ENCODE measurements around the gene BMP2K.
"Not testable (repeated sequence)": the region's sequence is repeated elsewhere in the genome, so short reads cannot be mapped to it uniquely, and the experiment has no call there.

Gene BMP2K

DNA sequence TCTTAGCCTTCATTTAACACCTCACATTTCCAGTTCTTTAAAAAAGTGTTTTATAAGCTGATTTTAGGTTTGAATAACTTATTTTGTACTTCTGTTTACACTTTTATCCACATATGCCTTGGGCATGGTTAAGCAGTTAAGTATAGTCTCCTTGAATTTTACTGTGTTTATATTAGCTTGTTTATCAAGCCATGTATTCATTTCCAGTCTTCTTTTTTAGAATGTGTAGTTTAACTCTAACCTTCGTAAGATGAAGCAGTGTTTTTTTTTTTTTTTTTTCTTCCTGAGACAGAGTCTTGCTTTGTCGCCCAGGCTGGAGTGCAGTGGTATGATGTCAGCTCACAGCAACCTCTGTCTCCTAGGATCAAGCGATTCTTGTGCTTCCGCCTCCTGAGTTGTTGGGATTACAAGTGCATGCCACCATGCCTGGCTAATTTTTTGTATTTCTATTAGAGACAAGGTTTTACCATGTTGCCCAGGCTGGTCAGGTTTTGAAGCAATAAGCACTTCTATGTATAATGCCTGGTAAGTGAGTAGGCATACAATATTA lies 42.5 kb downstream of the BMP2K start:
- TF ChIP-seq, protein P1, sequence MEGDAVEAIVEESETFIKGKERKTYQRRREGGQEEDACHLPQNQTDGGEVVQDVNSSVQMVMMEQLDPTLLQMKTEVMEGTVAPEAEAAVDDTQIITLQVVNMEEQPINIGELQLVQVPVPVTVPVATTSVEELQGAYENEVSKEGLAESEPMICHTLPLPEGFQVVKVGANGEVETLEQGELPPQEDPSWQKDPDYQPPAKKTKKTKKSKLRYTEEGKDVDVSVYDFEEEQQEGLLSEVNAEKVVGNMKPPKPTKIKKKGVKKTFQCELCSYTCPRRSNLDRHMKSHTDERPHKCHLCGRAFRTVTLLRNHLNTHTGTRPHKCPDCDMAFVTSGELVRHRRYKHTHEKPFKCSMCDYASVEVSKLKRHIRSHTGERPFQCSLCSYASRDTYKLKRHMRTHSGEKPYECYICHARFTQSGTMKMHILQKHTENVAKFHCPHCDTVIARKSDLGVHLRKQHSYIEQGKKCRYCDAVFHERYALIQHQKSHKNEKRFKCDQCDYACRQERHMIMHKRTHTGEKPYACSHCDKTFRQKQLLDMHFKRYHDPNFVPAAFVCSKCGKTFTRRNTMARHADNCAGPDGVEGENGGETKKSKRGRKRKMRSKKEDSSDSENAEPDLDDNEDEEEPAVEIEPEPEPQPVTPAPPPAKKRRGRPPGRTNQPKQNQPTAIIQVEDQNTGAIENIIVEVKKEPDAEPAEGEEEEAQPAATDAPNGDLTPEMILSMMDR (IDR thresholded peaks at IDR 0.05; ENCODE audit: insufficient read depth, low read depth, low read length, missing control alignments) = no peak
- H3K4me3 ChIP-seq (ENCODE audit: low read length) = no peak overlapping the region
- no peak for DNase-seq (ENCODE audit: low read depth)

- TF ChIP-seq, protein P1 (IDR thresholded peaks at IDR 0.05; ENCODE audit: insufficient read depth, low read depth, low read length, missing control alignments) = no peak
- no peak for DNase-seq (ENCODE audit: low read depth)
- H3K4me3 ChIP-seq (ENCODE audit: low read length) = no peak overlapping the region
Observed at GRCh38 chr4:78824001-78824400, 47.9 kb downstream of the BMP2K start.

DNA sequence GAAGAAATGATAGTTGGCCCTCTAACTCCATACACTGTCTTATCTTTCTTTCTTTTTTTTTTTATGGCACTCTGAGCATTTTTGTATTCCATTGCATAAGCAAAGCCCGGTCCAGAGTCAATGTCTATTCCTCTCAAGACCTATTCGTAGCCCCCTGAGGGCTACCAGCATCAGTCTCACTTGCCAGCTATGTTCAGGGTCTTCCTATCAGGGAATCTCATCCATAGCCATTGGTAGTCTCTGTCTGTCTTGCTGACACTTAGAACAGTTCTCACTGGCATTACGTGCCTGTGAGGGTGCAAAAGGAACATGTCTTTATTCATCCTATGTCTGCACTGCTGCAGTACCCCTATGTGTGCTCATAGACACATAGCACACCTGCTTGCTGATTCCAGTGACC lies 51.0 kb downstream of the BMP2K start:
- TF ChIP-seq, protein P1 (IDR thresholded peaks at IDR 0.05; ENCODE audit: insufficient read depth, low read depth, low read length, missing control alignments) = no peak
- H3K4me3 ChIP-seq (ENCODE audit: low read length) = no peak overlapping the region
- DNase-seq (ENCODE audit: low read depth) = no peak

DNA sequence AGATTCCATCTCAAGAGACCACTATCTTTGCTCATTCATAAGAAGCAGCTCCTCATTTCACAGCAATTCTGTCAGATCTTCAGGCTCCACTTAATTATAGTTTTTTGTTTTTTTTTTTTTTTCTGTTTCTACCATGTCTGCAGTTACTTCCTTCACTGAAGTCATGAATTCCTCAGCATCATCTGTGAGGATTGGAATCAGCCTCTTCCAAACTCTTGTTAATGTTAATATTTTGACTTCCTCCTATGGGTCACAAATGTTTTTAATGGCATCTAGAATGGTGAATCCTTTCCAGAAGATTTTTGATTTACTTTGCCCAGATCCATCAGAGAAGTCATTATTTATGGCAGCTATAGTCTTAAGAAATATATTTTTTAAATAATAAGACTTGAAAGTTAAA lies 53.1 kb downstream of the BMP2K start:
- TF ChIP-seq, protein P1 (IDR thresholded peaks at IDR 0.05; ENCODE audit: insufficient read depth, low read depth, low read length, missing control alignments) = no peak
- DNase-seq (ENCODE audit: low read depth) = no peak
- no peak overlapping the region for H3K4me3 ChIP-seq (ENCODE audit: low read length)

DNA sequence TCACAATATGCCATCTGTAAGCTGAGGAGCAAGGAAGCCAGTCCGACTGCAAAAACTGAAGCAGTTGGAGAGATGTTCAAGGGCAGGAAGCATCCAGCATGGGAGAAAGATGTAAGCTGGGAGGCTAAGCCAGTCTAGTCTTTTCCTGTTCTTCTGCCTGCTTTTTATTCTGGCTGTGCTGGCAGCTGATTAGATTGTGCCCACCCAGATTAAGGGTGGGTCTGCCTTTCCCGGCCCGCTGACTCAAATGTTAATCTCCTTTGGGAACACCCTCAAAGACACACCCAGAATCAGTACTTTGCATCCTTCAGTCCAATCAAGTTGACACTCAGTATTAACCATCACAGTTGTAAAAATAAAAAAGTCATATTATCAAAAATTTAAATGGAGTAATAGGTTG lies 63.5 kb downstream of the BMP2K start:
- DNase-seq (ENCODE audit: low read depth) = not testable (repeated sequence)

DNA sequence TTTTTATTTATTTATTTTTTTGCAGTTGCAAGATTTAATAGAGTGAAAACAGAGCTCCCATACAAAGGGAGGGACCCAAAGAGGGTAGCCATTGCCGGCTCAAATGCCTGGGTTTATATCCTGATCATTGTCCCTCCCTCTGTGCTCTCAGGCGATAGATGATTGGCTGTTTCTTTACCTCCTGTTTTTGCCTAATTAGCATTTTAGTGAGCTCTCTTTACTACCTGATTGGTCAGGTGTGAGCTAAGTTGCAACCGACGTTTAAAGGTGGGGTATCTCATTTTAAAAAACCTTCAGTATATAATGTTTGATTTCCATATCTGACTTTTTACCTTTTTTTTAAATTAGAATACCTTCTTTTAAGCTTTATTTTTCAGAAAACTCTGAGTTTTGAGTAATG lies 64.1 kb downstream of the BMP2K start:
- DNase-seq (ENCODE audit: low read depth); H3K4me3 ChIP-seq (ENCODE audit: low read length): not testable (repeated sequence)

More for the DNA sequence above, 63.5 kb downstream of the BMP2K start:
- H3K4me3 ChIP-seq (ENCODE audit: low read length) = not testable (repeated sequence)

DNA sequence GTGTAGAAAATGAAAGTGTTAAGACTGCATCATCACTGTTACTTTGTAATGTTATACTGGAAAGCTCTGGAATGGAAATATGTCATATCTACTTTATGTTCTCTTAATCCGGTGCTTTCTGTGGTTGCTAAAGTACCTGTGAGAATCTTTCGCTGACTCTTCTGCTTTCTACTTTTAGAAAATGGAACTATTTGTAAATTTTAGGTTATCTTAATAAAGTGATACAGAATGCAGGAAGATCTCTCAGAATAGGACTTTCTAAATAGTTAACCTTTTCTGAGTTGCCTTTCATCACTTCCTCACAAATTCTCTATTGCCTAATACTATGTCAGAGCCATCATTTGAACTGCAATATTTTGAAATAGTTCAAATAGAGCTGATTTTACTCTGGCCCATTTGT lies 69.3 kb downstream of the BMP2K start:
- no peak overlapping the region for H3K4me3 ChIP-seq (ENCODE audit: low read length)
- DNase-seq (ENCODE audit: low read depth) = no peak
- TF ChIP-seq, protein P1 (IDR thresholded peaks at IDR 0.05; ENCODE audit: insufficient read depth, low read depth, low read length, missing control alignments) = no peak

DNA sequence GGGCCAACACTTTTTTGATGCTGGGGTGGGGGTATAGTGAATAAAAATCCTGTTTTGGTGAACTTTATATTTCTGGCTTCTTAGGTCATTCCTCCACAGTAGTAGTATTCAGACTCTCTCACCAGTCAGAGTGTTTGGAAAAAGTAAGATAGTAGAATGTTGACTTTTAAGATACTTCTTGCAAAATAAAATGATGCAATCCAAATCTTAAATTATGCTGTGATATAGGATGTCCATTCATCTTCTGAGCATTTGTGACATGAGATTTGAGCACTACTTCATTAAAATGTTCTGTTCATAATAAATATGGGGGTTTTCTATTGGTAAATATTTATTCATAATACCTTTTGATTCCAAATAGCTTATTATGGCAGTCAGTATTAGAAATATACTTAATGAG lies 70.1 kb downstream of the BMP2K start:
- TF ChIP-seq, protein P1 (IDR thresholded peaks at IDR 0.05; ENCODE audit: insufficient read depth, low read depth, low read length, missing control alignments) = no peak
- H3K4me3 ChIP-seq (ENCODE audit: low read length) = no peak overlapping the region
- no peak for DNase-seq (ENCODE audit: low read depth)
